ENCODE data around the gene SP6. TPM values are rescaled to one million over a fixed set of nuclear protein-coding genes. Genes with fewer than 3 reads are reported as not detected.

SP6 gene
- total and polyA plus RNA-seq, 2 of the 8 experiments (the other 6 are each of a cell fraction or from before 2014, with no cell fraction given): 1.2 to 1.5 TPM

GRCh38 chr17:47897561-47897960 is 46.6 kb upstream of the SP6 start (continued):
- TF ChIP-seq KDM5A (IDR thresholded peaks at IDR 0.05; ENCODE audit: low read length): no peak
- no peak for TF ChIP-seq EGR1 (IDR thresholded peaks at IDR 0.05; ENCODE audit: borderline replicate concordance, low read depth, low read length)
- no peak for TF ChIP-seq JUN (IDR thresholded peaks at IDR 0.05; ENCODE audit: low read depth, low read length)

Data from H1 (cell line).